ENCODE data around the gene FASTKD2.
"Not testable (repeated sequence)": the region's sequence is repeated elsewhere in the genome, so short reads cannot be mapped to it uniquely, and the experiment has no call there.

Gene FASTKD2

DNA sequence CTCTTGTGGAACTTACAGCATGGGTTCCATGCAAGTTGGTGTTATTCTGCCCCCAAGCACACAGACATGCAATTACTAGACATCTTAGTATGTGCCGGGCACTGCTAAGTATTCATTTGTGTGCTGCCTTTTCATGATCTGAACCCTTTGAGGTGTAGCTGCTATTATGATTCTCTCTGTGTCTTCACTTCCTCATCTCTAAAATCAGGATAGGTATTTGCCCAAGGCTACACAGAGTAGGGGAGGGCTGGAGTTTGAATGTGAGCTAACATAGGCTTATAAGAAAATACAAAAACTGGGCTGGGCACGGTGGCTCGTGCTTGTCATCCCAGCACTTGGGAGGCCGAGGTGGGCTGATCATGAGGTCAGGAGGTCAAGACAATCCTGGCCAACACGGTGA is 27.2 kb downstream of the FASTKD2 start:
- DNase-seq = no peak

GRCh38 chr2:206797376-206797775 is 32.0 kb downstream of the FASTKD2 start:
- DNase-seq = no peak

DNA sequence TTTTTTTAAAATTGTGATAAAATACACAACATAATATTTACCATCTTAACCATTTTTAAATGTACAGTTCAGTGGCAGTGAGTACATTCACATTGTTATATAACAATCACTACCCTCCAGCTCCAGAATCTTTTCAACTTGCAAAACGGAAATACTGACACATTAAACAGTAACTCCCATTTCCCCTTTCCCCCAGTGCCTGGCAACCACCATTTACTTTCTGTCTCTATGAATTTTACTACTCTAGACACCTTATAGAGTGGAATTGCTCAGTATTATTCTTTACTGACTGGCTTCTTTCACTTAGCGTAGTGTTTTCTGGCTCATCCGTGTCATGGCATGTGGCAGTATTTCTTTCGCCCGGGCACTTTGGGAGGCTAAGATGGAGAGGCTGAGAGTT is 32.6 kb downstream of the FASTKD2 start:
- DNase-seq = no peak

GRCh38 chr2:206799083-206799482 is 33.7 kb downstream of the FASTKD2 start:
- no peak for DNase-seq

DNA sequence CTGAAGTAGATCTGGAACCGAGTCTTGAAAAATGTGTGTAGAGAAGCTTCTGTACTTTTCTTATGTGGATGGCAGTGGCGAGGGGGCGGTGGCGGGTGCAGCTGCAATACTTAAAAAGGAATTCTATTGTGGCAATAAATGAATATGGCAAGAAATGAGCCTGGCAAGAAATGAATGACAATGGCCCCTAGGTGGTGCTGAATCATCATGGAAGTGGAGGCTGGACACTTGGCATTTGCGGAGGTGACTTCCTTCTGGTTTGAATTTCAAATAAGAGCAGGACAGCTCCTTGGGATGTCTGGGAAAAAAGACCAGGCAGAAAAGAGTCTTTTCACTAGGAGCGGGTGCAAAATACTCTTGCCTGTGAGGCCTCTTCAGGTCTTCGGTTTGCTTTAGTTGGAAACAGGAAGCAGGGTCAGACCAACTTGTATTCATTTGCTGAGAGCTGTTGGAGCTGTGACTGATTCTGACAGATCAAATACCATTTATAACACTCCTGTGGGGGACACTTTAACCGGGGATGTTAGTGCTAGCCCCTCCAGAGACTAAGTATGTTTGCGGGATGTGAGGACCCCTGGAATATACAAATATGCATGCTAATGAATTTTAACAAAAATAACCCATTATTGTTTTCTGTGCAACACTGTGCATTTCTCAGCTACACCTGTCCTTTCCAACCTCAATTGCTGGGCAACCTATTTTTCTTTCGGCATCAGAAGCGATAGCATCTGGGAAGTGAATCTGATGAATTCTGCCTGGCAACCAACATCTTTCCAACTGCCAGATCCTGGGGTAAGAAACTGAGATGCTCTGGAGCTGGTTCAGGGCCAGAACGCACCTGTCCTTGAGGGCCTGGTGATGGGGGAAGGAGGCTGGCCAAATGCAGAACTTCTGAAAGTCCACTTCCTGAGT is 35.4 kb downstream of the FASTKD2 start:
- peak; percentile 18 for DNase-seq

GRCh38 chr2:206801418-206802189 is 36.2 kb downstream of the FASTKD2 start:
- no peak for DNase-seq

GRCh38 chr2:206802654-206803514 is 37.5 kb downstream of the FASTKD2 start:
- no peak for DNase-seq

DNA sequence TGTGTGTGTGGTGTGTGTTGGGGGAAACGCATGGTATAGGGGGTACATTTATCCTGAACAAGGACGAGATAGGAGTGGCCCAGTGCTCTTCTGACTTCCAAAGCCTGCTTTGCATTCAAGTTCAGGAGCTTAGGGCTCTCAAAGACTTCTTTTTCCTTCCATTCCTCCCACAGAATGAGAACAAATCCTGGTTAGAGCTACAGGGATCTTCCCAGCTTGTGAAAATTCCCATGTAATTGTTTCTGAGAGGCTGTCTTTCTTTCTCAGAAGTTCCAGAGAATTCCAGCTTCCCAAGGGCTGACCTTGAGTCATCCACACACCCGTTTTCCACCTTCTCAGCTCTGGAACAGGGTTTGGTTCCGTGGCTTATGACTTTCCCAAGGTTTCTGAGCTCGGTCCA is 38.9 kb downstream of the FASTKD2 start:
- DNase-seq = no peak

DNA sequence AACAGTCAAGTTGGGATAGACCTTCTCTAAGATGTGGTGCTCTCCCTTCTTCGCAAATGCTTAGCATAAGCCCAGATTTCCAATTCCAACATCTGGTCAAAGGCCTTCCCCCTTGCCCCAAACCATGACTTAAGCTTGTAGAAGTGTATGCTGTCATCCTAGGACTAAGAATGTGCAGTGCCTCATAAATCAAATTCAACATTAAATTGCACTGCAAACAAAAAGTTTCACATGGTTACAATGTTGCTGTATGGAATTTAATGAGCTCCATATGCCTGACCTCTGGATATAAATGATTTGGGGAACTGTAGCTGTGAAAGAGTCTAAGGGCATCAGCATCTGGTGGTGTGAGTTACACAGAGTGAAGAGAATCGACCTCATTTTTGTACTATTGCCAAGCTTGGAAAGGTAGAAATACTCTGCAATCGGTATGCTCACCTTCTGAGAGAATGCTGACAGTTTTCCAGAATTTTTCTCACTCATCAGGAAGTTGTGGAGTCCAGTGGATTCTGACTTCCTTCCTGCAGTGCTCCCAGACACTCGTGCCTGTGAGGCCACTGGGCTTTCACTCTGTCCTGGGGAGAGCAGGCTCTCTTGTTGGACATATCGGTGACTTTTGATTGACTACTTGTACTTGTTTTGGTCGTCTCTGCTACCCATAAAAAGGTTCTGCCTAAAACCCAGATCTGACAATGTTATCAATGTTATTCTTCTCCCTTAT is 40.6 kb downstream of the FASTKD2 start:
- no peak for DNase-seq

DNA sequence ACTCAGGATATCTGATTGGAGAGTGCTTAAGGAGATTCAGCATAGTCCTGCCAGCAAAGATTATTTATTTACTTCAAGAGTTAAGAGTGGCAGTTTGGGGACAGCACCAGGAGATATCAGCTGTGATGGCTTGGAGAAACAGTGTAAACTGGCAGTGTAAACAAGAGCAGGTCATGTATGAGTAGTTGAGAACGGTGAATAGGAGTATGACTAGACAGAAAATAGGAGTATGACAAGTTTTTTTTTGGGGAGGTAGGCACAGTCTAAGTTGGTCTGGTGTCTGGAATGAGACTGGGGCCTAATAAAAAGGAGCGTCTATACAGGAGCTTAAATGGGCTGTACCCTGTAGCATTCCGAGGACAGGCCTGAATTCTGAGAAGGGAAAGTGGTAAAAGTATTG is 42.2 kb downstream of the FASTKD2 start:
- DNase-seq = not testable (repeated sequence)

DNA sequence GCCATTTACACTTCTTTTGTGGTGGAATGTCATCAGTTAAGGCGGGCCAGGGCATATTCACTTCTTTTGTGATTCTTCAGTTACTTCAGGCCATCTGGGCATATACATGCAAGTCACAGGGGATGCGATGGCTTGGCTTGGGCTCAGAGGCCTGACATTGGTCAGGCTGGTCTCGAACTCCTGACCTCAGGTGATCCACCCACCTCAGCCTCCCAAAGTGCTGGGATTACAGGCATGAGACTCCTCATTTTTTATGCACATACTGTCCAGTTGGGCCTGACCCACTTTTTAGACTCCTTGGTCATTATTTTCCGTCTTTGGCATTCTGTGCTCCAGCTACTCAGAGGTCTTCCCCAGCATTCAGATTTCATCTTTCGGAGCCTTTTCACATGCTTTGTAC is 47.1 kb downstream of the FASTKD2 start:
- DNase-seq = not testable (repeated sequence)

DNA sequence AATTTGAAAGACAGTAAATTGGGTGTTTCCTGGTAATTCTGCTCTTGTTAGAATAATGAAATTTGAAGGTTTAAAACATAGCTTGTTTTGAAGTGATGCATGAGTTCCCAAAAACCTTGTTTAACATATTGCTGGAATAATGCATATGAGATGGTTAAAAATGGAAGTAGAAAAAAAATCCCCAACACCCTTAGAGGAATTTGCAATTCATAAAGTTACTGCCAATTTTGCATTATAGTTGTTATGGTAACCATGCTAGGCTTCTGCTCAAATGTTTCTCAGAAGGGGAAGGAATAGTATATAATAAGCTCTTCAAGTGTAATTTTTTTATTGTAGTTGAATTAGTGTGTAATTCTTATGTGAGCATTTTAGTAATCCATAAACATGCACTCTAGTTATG is 49.1 kb downstream of the FASTKD2 start:
- no peak for DNase-seq

GRCh38 chr2:206820807-206821206 is 55.4 kb downstream of the FASTKD2 start:
- no peak for DNase-seq

DNA sequence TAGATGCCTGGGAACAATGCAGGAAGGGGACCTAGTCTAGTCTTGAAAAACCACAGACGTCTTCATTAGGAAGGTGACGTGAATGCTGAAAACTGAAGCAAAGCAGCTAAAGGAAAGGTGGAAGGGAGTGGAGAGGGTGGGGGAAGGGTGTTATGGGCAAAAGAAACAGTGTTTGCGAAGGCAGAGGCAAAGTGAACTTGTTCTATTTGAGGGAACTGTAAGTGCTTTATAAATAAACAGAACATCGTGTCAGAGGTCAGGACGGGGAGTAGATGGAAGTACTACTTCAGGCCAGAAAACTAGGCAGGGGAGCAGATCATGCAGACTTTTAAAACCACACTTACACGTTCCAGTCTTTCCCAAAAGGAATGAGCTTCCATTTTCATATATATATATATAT is 57.8 kb downstream of the FASTKD2 start:
- no peak for DNase-seq

DNA sequence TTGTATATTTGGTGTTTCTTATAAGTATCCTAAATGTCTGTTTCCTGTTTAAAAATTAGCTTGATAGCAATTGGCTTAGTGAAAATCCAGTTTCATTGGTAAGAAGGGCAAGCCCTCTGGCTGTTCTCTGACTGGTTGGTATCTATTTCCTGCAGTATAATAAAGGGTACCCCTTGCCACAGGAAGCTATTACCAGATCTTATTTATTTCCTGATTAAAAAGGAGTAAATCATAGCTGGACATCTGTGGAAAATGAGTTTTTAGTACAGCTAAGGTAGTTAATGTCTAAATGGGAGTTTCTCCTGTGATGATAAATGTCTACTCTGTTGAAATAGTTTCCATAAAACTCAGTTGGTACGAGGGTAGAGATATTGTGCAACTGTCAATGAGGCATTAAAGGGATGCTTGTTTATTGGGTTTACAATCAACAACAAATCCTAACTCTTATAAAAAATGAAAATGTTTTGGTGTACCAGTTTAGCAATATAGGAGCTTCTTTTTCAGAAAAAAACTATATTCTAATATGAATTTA is 58.7 kb downstream of the FASTKD2 start:
- no peak for DNase-seq

DNA sequence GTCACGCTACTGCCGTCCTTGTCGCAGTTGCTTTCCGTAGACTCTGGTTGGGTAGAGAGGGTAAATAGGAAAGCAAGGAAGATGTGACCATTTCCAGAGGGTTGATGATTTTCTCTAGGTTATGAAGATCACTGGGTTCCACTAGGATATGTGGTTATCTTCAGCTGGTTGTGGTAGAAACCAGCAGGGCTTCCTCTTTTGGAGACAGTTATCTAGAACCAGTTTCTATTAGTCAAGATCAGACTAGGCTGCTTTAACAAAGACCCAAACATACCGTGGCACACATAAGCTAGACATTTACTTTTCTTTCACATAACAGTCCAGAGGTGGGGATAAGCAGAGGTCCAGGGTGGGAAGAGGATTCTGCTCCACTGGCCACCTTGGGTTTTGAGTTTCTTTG is 59.6 kb downstream of the FASTKD2 start:
- DNase-seq = no peak

- no peak for DNase-seq
Observed at GRCh38 chr2:206831442-206831995, 66.1 kb downstream of the FASTKD2 start.

DNA sequence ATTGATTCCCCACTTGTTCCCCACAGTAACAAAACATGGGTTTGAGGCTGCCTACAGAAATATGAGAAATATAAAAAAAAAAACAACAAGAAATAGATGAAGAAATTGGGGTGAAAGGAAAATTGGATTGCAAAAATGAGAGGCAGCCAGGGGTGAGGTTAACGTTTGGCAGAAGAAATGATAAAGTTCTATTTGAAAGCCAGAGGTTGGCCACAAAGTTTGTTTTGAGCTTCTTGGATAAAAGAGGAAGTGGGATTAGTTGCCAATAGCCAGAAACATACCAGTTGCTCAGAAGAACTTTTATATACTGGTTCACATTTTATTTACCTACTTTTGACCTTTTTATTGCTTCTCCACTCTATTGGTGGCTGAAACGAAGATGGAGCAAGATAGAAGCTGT is 67.5 kb downstream of the FASTKD2 start:
- DNase-seq = no peak

DNA sequence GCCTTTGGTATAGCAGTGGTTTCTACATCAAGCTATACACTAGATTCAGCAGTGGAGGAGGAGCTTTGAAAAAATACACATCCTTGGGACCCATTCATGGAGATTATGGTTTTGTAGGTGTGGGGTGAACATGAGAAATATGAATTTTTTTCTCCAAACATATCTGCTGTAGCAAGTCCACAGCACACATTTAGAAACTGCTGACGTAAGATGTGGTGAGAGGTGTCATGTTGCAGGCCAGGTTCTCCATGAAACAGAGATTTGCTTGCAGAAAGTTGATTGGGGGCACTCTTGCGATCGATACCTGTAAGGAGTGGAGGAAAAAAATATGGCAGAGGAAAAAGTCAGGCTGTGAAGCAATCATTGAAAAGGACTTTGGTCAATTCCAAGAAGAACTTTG is 67.9 kb downstream of the FASTKD2 start:
- DNase-seq = no peak

- no peak for DNase-seq
Observed at GRCh38 chr2:206836722-206837121, 71.3 kb downstream of the FASTKD2 start.

- no peak for DNase-seq
Observed at GRCh38 chr2:206837775-206838174, 72.4 kb downstream of the FASTKD2 start.

GRCh38 chr2:206838690-206839089 is 73.3 kb downstream of the FASTKD2 start:
- DNase-seq = no peak

Data from stimulated activated CD4-positive, alpha-beta T cell treated with anti-CD3 and anti-CD28 coated beads, Interleukin-4, amount 100 ng/mL, for 1 hour (primary cell).